ENCODE measurements around the gene SECTM1. TPM values are rescaled to one million over a fixed set of nuclear protein-coding genes. Genes with fewer than 3 reads are reported as not detected.

The SECTM1 gene
- total and polyA plus RNA-seq, 9 of the 15 experiments (the other 6 are each of a cell fraction or from before 2014, with no cell fraction given): 0.11 to 0.46 (median 0.18) TPM; not detected in 6

DNA sequence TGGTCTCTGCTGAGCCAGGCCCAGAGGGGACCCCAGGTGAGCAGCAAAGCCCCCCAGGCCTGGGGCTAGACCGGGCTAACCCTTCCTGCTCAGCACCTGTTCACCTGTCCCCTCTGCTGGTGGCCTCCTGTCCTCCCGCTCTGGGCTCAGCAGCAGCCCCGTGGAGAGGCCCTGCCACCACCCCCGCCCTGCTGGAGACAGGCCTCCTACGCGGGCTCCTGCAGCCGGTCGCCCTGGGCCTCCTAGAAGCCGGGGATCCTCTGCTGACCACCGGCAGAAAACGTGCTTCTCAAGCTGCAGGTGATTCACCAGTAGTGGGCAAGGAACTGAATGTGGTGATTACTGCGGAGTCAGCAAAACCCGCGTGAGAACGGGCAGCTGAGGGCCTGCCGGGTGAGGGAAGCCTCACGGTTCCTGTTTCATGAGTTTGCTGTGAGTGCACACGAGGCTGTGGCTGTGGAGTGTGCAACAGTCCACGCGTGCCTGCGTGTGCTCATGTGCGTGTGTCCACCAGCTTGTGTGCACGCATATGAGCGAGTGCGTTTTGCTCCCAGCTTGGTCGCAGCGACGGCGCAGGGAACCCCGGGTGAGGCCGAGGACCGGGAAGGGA is 792 bp downstream of the SECTM1 start (continued):
- TF ChIP-seq, protein P1, sequence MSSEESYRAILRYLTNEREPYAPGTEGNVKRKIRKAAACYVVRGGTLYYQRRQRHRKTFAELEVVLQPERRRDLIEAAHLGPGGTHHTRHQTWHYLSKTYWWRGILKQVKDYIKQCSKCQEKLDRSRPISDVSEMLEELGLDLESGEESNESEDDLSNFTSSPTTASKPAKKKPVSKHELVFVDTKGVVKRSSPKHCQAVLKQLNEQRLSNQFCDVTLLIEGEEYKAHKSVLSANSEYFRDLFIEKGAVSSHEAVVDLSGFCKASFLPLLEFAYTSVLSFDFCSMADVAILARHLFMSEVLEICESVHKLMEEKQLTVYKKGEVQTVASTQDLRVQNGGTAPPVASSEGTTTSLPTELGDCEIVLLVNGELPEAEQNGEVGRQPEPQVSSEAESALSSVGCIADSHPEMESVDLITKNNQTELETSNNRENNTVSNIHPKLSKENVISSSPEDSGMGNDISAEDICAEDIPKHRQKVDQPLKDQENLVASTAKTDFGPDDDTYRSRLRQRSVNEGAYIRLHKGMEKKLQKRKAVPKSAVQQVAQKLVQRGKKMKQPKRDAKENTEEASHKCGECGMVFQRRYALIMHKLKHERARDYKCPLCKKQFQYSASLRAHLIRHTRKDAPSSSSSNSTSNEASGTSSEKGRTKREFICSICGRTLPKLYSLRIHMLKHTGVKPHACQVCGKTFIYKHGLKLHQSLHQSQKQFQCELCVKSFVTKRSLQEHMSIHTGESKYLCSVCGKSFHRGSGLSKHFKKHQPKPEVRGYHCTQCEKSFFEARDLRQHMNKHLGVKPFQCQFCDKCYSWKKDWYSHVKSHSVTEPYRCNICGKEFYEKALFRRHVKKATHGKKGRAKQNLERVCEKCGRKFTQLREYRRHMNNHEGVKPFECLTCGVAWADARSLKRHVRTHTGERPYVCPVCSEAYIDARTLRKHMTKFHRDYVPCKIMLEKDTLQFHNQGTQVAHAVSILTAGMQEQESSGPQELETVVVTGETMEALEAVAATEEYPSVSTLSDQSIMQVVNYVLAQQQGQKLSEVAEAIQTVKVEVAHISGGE (CRISPR knock-in tag; IDR thresholded peaks at IDR 0.05): 0 out of 6 replicates have a peak, but pooled peaks of 1 of the 3 experiments have one; percentile 43
- TF ChIP-seq, protein P2, sequence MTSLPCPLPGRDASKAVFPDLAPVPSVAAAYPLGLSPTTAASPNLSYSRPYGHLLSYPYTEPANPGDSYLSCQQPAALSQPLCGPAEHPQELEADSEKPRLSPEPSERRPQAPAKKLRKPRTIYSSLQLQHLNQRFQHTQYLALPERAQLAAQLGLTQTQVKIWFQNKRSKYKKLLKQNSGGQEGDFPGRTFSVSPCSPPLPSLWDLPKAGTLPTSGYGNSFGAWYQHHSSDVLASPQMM (CRISPR knock-in tag; IDR thresholded peaks at IDR 0.05): no peak
- TF ChIP-seq ERF (CRISPR knock-in tag; IDR thresholded peaks at IDR 0.05) (no peak), SP1 (CRISPR knock-in tag; IDR thresholded peaks at IDR 0.05) (no peak), NFRKB (IDR thresholded peaks at IDR 0.05; ENCODE audit: low read depth) (0 out of 2 replicates have a peak, but pooled peaks have one; percentile 37), MAFK (IDR thresholded peaks at IDR 0.05; ENCODE audit: low read length) (peak; percentile 98), HNRNPK (IDR thresholded peaks at IDR 0.05; ENCODE audit: low read depth, low read length, poor library complexity, severe bottlenecking) (no peak), FOXK2 (conservative IDR thresholded peaks at IDR 0.05 in 1 of 2, IDR thresholded peaks at IDR 0.05 in 1 of 2; ENCODE audit: low read depth in 2 of 2) (no peak), FOXA3 (CRISPR knock-in tag; conservative IDR thresholded peaks at IDR 0.05 in 1 of 2, IDR thresholded peaks at IDR 0.05 in 1 of 2) (peak in 1 of 2 experiments; percentile 42; a peak in 1 of 4 replicates), MTA1 (IDR thresholded peaks at IDR 0.05; ENCODE audit: borderline replicate concordance) (no peak), ZNF12 (CRISPR knock-in tag; IDR thresholded peaks at IDR 0.05) (peak; percentile 33; the same call in 1 of the 2 replicates), PHF8 (IDR thresholded peaks at IDR 0.05; ENCODE audit: borderline replicate concordance, low read length) (peak; percentile 2; the same call in 1 of the 2 replicates), ZNF717 (CRISPR knock-in tag; IDR thresholded peaks at IDR 0.05) (no peak), TCFL5 (CRISPR knock-in tag; conservative IDR thresholded peaks at IDR 0.05) (no peak)
- TF ChIP-seq, protein P3, sequence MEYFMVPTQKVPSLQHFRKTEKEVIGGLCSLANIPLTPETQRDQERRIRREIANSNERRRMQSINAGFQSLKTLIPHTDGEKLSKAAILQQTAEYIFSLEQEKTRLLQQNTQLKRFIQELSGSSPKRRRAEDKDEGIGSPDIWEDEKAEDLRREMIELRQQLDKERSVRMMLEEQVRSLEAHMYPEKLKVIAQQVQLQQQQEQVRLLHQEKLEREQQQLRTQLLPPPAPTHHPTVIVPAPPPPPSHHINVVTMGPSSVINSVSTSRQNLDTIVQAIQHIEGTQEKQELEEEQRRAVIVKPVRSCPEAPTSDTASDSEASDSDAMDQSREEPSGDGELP (CRISPR knock-in tag; IDR thresholded peaks at IDR 0.05; ENCODE audit: borderline replicate concordance): peak; percentile 58; the same call in 1 of the 2 replicates
- TF ChIP-seq, protein P4, sequence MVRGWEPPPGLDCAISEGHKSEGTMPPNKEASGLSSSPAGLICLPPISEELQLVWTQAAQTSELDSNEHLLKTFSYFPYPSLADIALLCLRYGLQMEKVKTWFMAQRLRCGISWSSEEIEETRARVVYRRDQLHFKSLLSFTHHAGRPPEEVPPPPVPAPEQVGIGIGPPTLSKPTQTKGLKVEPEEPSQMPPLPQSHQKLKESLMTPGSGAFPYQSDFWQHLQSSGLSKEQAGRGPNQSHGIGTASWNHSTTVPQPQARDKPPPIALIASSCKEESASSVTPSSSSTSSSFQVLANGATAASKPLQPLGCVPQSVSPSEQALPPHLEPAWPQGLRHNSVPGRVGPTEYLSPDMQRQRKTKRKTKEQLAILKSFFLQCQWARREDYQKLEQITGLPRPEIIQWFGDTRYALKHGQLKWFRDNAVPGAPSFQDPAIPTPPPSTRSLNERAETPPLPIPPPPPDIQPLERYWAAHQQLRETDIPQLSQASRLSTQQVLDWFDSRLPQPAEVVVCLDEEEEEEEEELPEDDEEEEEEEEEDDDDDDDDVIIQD (CRISPR knock-in tag; IDR thresholded peaks at IDR 0.05): no peak
- TF ChIP-seq, protein P5, sequence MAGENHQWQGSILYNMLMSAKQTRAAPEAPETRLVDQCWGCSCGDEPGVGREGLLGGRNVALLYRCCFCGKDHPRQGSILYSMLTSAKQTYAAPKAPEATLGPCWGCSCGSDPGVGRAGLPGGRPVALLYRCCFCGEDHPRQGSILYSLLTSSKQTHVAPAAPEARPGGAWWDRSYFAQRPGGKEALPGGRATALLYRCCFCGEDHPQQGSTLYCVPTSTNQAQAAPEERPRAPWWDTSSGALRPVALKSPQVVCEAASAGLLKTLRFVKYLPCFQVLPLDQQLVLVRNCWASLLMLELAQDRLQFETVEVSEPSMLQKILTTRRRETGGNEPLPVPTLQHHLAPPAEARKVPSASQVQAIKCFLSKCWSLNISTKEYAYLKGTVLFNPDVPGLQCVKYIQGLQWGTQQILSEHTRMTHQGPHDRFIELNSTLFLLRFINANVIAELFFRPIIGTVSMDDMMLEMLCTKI (IDR thresholded peaks at IDR 0.05; ENCODE audit: partially characterized antibody): no peak
- TF ChIP-seq, protein P6, sequence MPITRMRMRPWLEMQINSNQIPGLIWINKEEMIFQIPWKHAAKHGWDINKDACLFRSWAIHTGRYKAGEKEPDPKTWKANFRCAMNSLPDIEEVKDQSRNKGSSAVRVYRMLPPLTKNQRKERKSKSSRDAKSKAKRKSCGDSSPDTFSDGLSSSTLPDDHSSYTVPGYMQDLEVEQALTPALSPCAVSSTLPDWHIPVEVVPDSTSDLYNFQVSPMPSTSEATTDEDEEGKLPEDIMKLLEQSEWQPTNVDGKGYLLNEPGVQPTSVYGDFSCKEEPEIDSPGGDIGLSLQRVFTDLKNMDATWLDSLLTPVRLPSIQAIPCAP (CRISPR knock-in tag; IDR thresholded peaks at IDR 0.05; ENCODE audit: borderline replicate concordance): no peak
